ENCODE results near the gene SAMHD1. TPM values are rescaled to one million over a fixed set of nuclear protein-coding genes. Genes with fewer than 3 reads are reported as not detected.

SAMHD1 gene
- total and polyA plus RNA-seq, 2 of the 13 experiments (the other 11 are each of a cell fraction or from before 2014, with no cell fraction given), result 16.9 to 43.5 TPM

- TF ChIP-seq MYPOP (CRISPR knock-in tag; IDR thresholded peaks at IDR 0.05), result no peak; the same call in 1 of the 2 replicates
- no peak for TF ChIP-seq TCF7L2 (IDR thresholded peaks at IDR 0.05; ENCODE audit: low read depth, low read length)
- no peak for TF ChIP-seq MAF1 (CRISPR knock-in tag; IDR thresholded peaks at IDR 0.05; ENCODE audit: borderline replicate concordance)
- TF ChIP-seq ZNF546 (CRISPR knock-in tag; conservative IDR thresholded peaks at IDR 0.05), result 0 out of 2 replicates have a peak, but pooled peaks have one; percentile 62
- no peak; the same call in 1 of the 2 replicates for TF ChIP-seq NFKBIZ (CRISPR knock-in tag; IDR thresholded peaks at IDR 0.05)
- TF ChIP-seq ZNF839 (CRISPR knock-in tag; IDR thresholded peaks at IDR 0.05; ENCODE audit: borderline replicate concordance), result 0 out of 2 replicates have a peak, but pooled peaks have one; percentile 48
- TF ChIP-seq ZNF704 (CRISPR knock-in tag; IDR thresholded peaks at IDR 0.05; ENCODE audit: borderline replicate concordance), result 0 out of 2 replicates have a peak, but pooled peaks have one; percentile 18
- TF ChIP-seq ZNF567 (CRISPR knock-in tag; IDR thresholded peaks at IDR 0.05; ENCODE audit: borderline replicate concordance), result 0 out of 2 replicates have a peak, but pooled peaks have one; percentile 78
- TF ChIP-seq HNF4G (IDR thresholded peaks at IDR 0.05; ENCODE audit: borderline replicate concordance, low read depth, low read length), result peak; percentile 88
- TF ChIP-seq HNF4G (CRISPR knock-in tag; IDR thresholded peaks at IDR 0.05; ENCODE audit: borderline replicate concordance, low read depth), result peak; percentile 85
- peak; percentile 75 for TF ChIP-seq ZEB1 (IDR thresholded peaks at IDR 0.05; ENCODE audit: insufficient replicate concordance, low read depth)
- TF ChIP-seq RXRA (CRISPR knock-in tag; IDR thresholded peaks at IDR 0.05), result peak; percentile 64; the same call in 1 of the 2 replicates
- no peak for TF ChIP-seq SYNCRIP (IDR thresholded peaks at IDR 0.05; ENCODE audit: insufficient read depth, low read depth, low read length)
- TF ChIP-seq PHF21A (CRISPR knock-in tag; IDR thresholded peaks at IDR 0.05), result peak; percentile 80; the same call in 1 of the 2 replicates
- TF ChIP-seq TEF (CRISPR knock-in tag; IDR thresholded peaks at IDR 0.05), result no peak
- TF ChIP-seq DNMT1 (CRISPR knock-in tag; IDR thresholded peaks at IDR 0.05), result peak; percentile 83; the same call in 1 of the 2 replicates
- TF ChIP-seq, protein P1, sequence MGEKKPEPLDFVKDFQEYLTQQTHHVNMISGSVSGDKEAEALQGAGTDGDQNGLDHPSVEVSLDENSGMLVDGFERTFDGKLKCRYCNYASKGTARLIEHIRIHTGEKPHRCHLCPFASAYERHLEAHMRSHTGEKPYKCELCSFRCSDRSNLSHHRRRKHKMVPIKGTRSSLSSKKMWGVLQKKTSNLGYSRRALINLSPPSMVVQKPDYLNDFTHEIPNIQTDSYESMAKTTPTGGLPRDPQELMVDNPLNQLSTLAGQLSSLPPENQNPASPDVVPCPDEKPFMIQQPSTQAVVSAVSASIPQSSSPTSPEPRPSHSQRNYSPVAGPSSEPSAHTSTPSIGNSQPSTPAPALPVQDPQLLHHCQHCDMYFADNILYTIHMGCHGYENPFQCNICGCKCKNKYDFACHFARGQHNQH (CRISPR knock-in tag; IDR thresholded peaks at IDR 0.05), result peak; percentile 75; the same call in 1 of the 2 replicates
- peak; percentile 26; the same call in 1 of the 2 replicates for TF ChIP-seq ZNF224 (CRISPR knock-in tag; IDR thresholded peaks at IDR 0.05)
- 0 out of 2 replicates have a peak, but pooled peaks have one; percentile 66 for TF ChIP-seq ZNF550 (CRISPR knock-in tag; IDR thresholded peaks at IDR 0.05; ENCODE audit: borderline replicate concordance)
These were observed 75.6 kb downstream of the SAMHD1 start, which contains the start of gene TLDC2 (continued) for GRCh38 chr20:36875702-36876472.
